HepG2 (cell line): ENCODE results near the gene CELSR3. TPM values are rescaled to one million over a fixed set of nuclear protein-coding genes. Genes with fewer than 3 reads are reported as not detected.

Source experiments
- ARNT2 ChIP-seq: sonication (generic); formaldehyde crosslinking; IDR thresholded peaks from 2 replicates; pipeline ENCODE4 v1.8.0; 2022; ENCODE audit warnings: mild to moderate bottlenecking, low read depth, missing genetic modification reagents, moderate library complexity
- CCAR2 ChIP-seq: fragments of 200-400 bp; formaldehyde crosslinking; optimal IDR thresholded peaks from 2 replicates; pipeline ENCODE3; 2018; ENCODE audit warnings: low read depth, mild to moderate bottlenecking, low read length, moderate library complexity
- CEBPZ ChIP-seq: IDR thresholded peaks from 2 replicates; pipeline ENCODE4 v1.6.1; 2012; ENCODE audit warnings: low read length, improper control_type of control experiment
- CERS6 ChIP-seq: sonication (generic); formaldehyde crosslinking; IDR thresholded peaks from 2 replicates; pipeline ENCODE4 v1.5.0; 2020; ENCODE audit warnings: missing genetic modification reagents
- FIP1L1 ChIP-seq: fragments of 200-400 bp; formaldehyde crosslinking; IDR thresholded peaks from 2 replicates; pipeline ENCODE4 v1.6.1; 2018; ENCODE audit warnings: low read depth, mild to moderate bottlenecking, low read length, moderate library complexity, borderline replicate concordance; ENCODE audit not compliant: insufficient read depth
- GLI4 ChIP-seq: sonication (generic); formaldehyde crosslinking; IDR thresholded peaks from 2 replicates; pipeline ENCODE4 v1.5.1; 2020; ENCODE audit warnings: missing genetic modification reagents, mild to moderate bottlenecking, moderate library complexity, borderline replicate concordance
- KMT2A ChIP-seq: sonication (generic); formaldehyde crosslinking; IDR thresholded peaks from 2 replicates; pipeline ENCODE4 v1.4.0; 2020; ENCODE audit warnings: missing genetic modification reagents
- MBNL3 ChIP-seq: fragments of 250-450 bp; sonication (Bioruptor Pico); conservative IDR thresholded peaks from 2 replicates; pipeline ENCODE4 v1.8.0; 2022; ENCODE audit warnings: mild to moderate bottlenecking, inconsistent platforms
- MED13 ChIP-seq: sonication (generic); formaldehyde crosslinking; IDR thresholded peaks from 2 replicates; pipeline ENCODE4 v1.5.0; 2020; ENCODE audit warnings: missing genetic modification reagents
- RBM22 ChIP-seq: fragments of 200-400 bp; formaldehyde crosslinking; optimal IDR thresholded peaks from 2 replicates; pipeline ENCODE3; 2017; ENCODE audit warnings: mild to moderate bottlenecking, low read length, moderate library complexity
- SIX1 ChIP-seq: sonication (generic); formaldehyde crosslinking; IDR thresholded peaks from 2 replicates; pipeline ENCODE4 v1.4.0; 2020; ENCODE audit warnings: missing genetic modification reagents, borderline replicate concordance
- TOE1 ChIP-seq: sonication (generic); formaldehyde crosslinking; IDR thresholded peaks from 2 replicates; pipeline ENCODE4 v1.4.0; 2020; ENCODE audit warnings: mild to moderate bottlenecking, missing genetic modification reagents
- TRAFD1 ChIP-seq: sonication (generic); formaldehyde crosslinking; IDR thresholded peaks from 2 replicates; pipeline ENCODE4 v1.5.1; 2020; ENCODE audit warnings: missing genetic modification reagents, mild to moderate bottlenecking, borderline replicate concordance
- ZBTB3 ChIP-seq: sonication (generic); formaldehyde crosslinking; IDR thresholded peaks from 2 replicates; pipeline ENCODE4 v1.4.0; 2020; ENCODE audit warnings: low read depth, mild to moderate bottlenecking, moderate library complexity, missing genetic modification reagents, borderline replicate concordance
- ZFP36L1 ChIP-seq: sonication (generic); formaldehyde crosslinking; IDR thresholded peaks from 2 replicates; pipeline ENCODE4 v1.8.0; 2022; ENCODE audit warnings: mild to moderate bottlenecking, missing genetic modification reagents, moderate library complexity
- ZNF180 ChIP-seq: sonication (generic); formaldehyde crosslinking; IDR thresholded peaks from 2 replicates; pipeline ENCODE4 v1.4.0; 2020; ENCODE audit warnings: low read depth, missing genetic modification reagents, borderline replicate concordance
- ZNF34 ChIP-seq: sonication (generic); formaldehyde crosslinking; IDR thresholded peaks from 2 replicates; pipeline ENCODE4 v1.4.0; 2020; ENCODE audit warnings: mild to moderate bottlenecking, missing genetic modification reagents, borderline replicate concordance
- ZNF740 ChIP-seq: sonication (generic); formaldehyde crosslinking; IDR thresholded peaks from 2 replicates; pipeline ENCODE4 v1.4.0; 2020; ENCODE audit warnings: missing genetic modification reagents
- ZNF768 ChIP-seq: sonication (generic); formaldehyde crosslinking; IDR thresholded peaks from 2 replicates; pipeline ENCODE4 v1.4.0; 2020; ENCODE audit warnings: missing genetic modification reagents
- polyA plus RNA-seq, 8 experiments: library from polyadenylated mRNA; depleted of rRNA in 3 of 8; stranded (reverse) in 7 of 8; unstranded in 1 of 8; fragments of >200 nt; fragmentation: Illumina TruSeq in 4 of 8; extraction: Trizol in 4 of 8; gene quantifications; 2 replicates each; pipeline versions ENCODE4 v1.2.1 to v1.2.3, GENCODE V29; 2011 to 2016; ENCODE audit warnings: low read depth in 4 of 8, missing spikeins in 1 of 8, mixed read lengths in 1 of 8; ENCODE audit not compliant: insufficient read depth in 1 of 8
- total RNA-seq, 5 experiments: library from RNA; depleted of rRNA; stranded (reverse); fragments of >200 nt; fragmentation: Illumina TruSeq; extraction: Trizol; gene quantifications; 2 replicates each; pipeline ENCODE4 v1.2.3, GENCODE V29; 2016; ENCODE audit warnings: low read depth in 1 of 5
- TF ChIP-seq, protein P1 (sequence below): sonication (generic); formaldehyde crosslinking; IDR thresholded peaks from 2 replicates; pipeline ENCODE4 v1.4.0; 2020; ENCODE audit warnings: missing genetic modification reagents, borderline replicate concordance

CELSR3 gene
- total and polyA plus RNA-seq, 2 of the 13 experiments (the other 11 are each of a cell fraction or from before 2014, with no cell fraction given), result 5.4 to 6.7 TPM

- peak; percentile 33; the same call in 1 of the 2 replicates for TF ChIP-seq ZNF740 (CRISPR knock-in tag)
- TF ChIP-seq ZNF180 (CRISPR knock-in tag), result no peak
- no peak for TF ChIP-seq TOE1 (CRISPR knock-in tag)
- TF ChIP-seq ZNF34, result 0 out of 2 replicates have a peak, but pooled peaks have one; percentile 69
- TF ChIP-seq MED13, result peak; percentile 86
- peak; percentile 64; the same call in 1 of the 2 replicates for TF ChIP-seq ZNF768
- no peak for TF ChIP-seq CCAR2
- TF ChIP-seq, protein P1, sequence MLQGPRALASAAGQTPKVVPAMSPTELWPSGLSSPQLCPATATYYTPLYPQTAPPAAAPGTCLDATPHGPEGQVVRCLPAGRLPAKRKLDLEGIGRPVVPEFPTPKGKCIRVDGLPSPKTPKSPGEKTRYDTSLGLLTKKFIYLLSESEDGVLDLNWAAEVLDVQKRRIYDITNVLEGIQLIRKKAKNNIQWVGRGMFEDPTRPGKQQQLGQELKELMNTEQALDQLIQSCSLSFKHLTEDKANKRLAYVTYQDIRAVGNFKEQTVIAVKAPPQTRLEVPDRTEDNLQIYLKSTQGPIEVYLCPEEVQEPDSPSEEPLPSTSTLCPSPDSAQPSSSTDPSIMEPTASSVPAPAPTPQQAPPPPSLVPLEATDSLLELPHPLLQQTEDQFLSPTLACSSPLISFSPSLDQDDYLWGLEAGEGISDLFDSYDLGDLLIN, result no peak
- TF ChIP-seq CERS6 (CRISPR knock-in tag), result no peak
- no peak for TF ChIP-seq SIX1 (CRISPR knock-in tag)
- TF ChIP-seq MBNL3 (CRISPR knock-in tag), result no peak
- peak; percentile 72 for TF ChIP-seq ARNT2 (CRISPR knock-in tag)
- peak; percentile 87 for TF ChIP-seq KMT2A (CRISPR knock-in tag)
- no peak for TF ChIP-seq CEBPZ
- TF ChIP-seq RBM22, result no peak
- TF ChIP-seq GLI4, result no peak
- TF ChIP-seq ZBTB3 (CRISPR knock-in tag), result no peak
- TF ChIP-seq TRAFD1, result peak; percentile 63; the same call in 1 of the 2 replicates
- peak; percentile 83 for TF ChIP-seq ZFP36L1 (CRISPR knock-in tag)
- TF ChIP-seq FIP1L1, result no peak
These were observed 53.3 kb downstream of the CELSR3 start, which contains the start of gene UQCRC1 (continued) for GRCh38 chr3:48609088-48610005.
